Fibroblast of the aortic adventitia (primary cell): ENCODE data around the gene SALL2. TPM values are rescaled to one million over a fixed set of nuclear protein-coding genes. Genes with fewer than 3 reads are reported as not detected.
A peak's percentile ranks its signal among the peaks of the same experiment; 100 is the strongest.

ENCODE experiments used
- DNase-seq: peaks from one replicate; pipeline ENCODE4 v3.0.0-alpha.2; 2010; ENCODE audit warnings: low read depth
- H3K4me3 ChIP-seq: 2 replicates; pipeline ENCODE4 v1.5.1; 2011; ENCODE audit warnings: low read depth, mild to moderate bottlenecking, control low read depth, low read length, moderate library complexity
- total RNA-seq: library from RNA; depleted of rRNA; stranded (reverse); fragments of >200 nt; gene quantifications from 2 replicates; pipeline ENCODE4 v1.2.3, GENCODE V29; 2012; ENCODE audit warnings: low replicate concordance
- TF ChIP-seq, protein P1 (sequence below): IDR thresholded peaks from 2 replicates; pipeline ENCODE4 v1.5.1; 2011; ENCODE audit warnings: mild to moderate bottlenecking, low read length, control low read depth, inconsistent platforms; ENCODE audit not compliant: insufficient read depth

SALL2 gene
- total RNA-seq, 1 donor, result 5.3 TPM

DNA sequence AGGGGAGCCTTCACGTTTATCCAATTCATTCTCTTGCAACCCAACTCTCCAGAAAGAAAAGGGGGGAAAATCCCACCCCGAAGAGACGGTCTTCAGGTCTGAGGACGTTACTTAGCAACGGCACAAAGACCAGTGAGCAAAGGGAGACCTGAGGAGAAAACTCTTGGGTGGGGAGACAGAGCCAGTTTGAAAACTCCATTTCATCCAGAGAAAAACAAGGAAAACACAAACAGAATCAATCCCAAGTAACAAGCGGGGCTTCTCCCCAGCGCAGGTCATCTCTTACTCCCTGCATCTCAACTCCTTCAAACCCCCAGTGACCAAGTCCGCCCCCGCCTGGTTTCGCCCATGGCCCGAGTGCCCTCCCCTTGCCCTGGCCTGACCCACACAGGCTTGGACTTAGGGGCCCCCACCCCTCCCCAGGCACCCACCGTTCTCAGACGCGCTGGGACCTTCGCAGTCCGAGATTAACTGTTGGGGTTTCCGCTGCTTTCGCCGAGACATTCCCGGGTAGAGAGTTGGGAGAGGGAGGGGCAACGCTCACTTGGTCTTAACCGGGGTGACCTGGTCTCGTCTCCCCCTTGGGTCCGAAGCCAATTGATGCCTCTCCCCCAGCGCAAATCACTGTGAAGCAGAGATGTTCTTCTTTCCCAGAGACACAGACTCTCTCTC is 10.4 kb upstream of the SALL2 start:
- DNase-seq, result no peak
- TF ChIP-seq, protein P1, sequence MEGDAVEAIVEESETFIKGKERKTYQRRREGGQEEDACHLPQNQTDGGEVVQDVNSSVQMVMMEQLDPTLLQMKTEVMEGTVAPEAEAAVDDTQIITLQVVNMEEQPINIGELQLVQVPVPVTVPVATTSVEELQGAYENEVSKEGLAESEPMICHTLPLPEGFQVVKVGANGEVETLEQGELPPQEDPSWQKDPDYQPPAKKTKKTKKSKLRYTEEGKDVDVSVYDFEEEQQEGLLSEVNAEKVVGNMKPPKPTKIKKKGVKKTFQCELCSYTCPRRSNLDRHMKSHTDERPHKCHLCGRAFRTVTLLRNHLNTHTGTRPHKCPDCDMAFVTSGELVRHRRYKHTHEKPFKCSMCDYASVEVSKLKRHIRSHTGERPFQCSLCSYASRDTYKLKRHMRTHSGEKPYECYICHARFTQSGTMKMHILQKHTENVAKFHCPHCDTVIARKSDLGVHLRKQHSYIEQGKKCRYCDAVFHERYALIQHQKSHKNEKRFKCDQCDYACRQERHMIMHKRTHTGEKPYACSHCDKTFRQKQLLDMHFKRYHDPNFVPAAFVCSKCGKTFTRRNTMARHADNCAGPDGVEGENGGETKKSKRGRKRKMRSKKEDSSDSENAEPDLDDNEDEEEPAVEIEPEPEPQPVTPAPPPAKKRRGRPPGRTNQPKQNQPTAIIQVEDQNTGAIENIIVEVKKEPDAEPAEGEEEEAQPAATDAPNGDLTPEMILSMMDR, result no peak
- H3K4me3 ChIP-seq, result peak overlapping the region; percentile 31

GRCh38 chr14:21535545-21536417 is 9.6 kb upstream of the SALL2 start:
- no peak overlapping the region for H3K4me3 ChIP-seq
- TF ChIP-seq, protein P1, result no peak
- DNase-seq, result no peak

DNA sequence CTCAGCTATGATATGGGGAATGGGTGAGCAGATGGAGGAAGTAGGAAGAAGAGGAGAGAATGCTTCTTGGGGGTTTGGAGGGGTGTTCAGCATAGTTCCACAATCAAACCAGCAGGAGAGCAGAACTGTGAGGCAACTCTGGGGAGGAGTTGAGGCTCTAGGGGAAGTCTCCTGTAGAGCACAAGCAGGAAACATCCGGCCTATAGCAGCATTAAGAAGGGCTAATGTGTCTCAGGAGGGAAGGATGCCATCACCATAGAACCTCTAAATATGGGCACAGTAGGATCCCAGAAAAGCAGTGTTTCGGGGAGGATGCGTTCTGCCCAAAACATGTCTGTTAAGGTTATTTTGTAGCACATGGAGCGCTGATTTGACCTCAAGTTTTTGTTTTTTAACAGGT is 8.4 kb upstream of the SALL2 start:
- TF ChIP-seq, protein P1, result no peak
- no peak for DNase-seq
- H3K4me3 ChIP-seq, result no peak overlapping the region

GRCh38 chr14:21533294-21533693 is 7.1 kb upstream of the SALL2 start:
- TF ChIP-seq, protein P1, result no peak

GRCh38 chr14:21529515-21529914 is 3.4 kb upstream of the SALL2 start:
- no peak for DNase-seq
- TF ChIP-seq, protein P1, result no peak
- no peak overlapping the region for H3K4me3 ChIP-seq

More at GRCh38 chr14:21533294-21533693, 7.1 kb upstream of the SALL2 start:
- no peak overlapping the region for H3K4me3 ChIP-seq
- DNase-seq, result no peak

DNA sequence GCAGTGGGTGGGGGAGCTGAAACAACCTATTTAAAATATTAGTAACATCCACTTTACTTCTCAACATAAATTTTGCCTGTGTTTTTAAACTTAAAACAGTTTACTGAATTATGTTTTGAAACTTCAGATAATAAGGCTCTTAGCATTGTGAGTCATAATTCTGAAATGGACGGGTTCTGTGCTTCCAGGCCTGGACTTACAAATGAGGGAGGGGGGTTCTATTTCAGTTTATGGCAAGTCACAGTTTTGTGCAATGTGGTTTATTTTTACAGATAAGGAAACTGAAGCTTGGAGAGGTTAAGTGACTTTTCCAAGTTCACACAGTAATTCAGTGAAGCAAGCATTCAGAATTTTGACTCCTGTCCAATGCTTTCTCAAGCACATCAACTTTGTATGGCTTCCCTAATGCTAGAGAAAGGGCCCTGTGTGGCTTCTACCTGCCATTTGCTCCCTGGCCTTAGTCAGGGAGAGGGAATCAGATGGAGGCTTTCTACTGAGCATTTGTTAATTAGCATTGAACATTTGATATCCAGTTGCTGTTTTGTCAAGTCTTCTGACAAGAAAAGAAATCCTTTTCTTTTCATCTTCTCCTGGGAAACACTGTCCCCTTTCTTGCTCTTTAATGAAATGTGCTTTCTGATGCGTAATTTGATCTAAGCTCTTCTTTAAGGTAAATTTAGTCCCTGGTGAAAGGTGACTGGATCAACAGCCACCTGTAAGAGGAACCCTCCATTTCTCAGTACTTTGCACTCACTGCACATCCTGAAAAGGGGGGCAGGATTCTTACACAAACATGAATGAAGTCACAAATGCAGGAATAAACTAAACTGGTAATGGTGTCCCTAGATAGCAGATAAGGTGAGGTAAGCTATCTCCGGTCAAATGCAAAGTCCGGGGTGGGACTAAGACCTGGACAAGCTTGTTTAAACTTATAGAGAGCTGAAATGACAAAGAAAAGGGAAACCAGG is 2.5 kb upstream of the SALL2 start:
- DNase-seq, result peak; percentile 66
- no peak overlapping the region for H3K4me3 ChIP-seq
- TF ChIP-seq, protein P1, result no peak
